ENCODE data around the gene NTNG1.

- TF ChIP-seq REST (IDR thresholded peaks at IDR 0.05; ENCODE audit: insufficient read depth in 1 of 2, low read depth in 2 of 2, low read length in 2 of 2), result no peak
- TF ChIP-seq TAF1 (IDR thresholded peaks at IDR 0.05; ENCODE audit: borderline replicate concordance, insufficient read depth, low read length), result no peak
- TF ChIP-seq SIN3A (IDR thresholded peaks at IDR 0.05; ENCODE audit: borderline replicate concordance, insufficient read depth, low read length), result no peak
- TF ChIP-seq POLR2AphosphoS5 (IDR thresholded peaks at IDR 0.05; ENCODE audit: low read depth, low read length), result no peak
- TF ChIP-seq FOXP2 (optimal IDR thresholded peaks at IDR 0.05; ENCODE audit: borderline replicate concordance, extremely low read depth, extremely low read length, insufficient read depth), result no peak
Measured at GRCh38 chr1:107357376-107357775, 216.5 kb downstream of the NTNG1 start.
